Loucy (cell line): ENCODE data around the gene GABBR2.

ENCODE experiments used
- H2AFZ ChIP-seq: fragments of 200-600 bp; sonication (generic); 2 replicates; pipeline ENCODE4 v1.6.0; 2016; ENCODE audit warnings: antibody characterized with exemption, mild to moderate bottlenecking, low read length, moderate library complexity
- H3F3A ChIP-seq: fragments of 200-600 bp; 2 replicates; pipeline ENCODE4 v1.6.0; 2016; ENCODE audit warnings: antibody characterized with exemption, low read depth, mild to moderate bottlenecking
- H3K27me3 ChIP-seq: fragments of 200-600 bp; sonication (generic); 2 replicates; pipeline ENCODE4 v1.6.1; 2014; ENCODE audit warnings: low read length, mild to moderate bottlenecking; ENCODE audit not compliant: insufficient read depth, poor library complexity, severe bottlenecking
- H3K36me3 ChIP-seq: fragments of 200-600 bp; sonication (generic); 2 replicates; pipeline ENCODE4 v1.6.1; 2016; ENCODE audit warnings: low read length; ENCODE audit not compliant: insufficient read depth
- H3K4me1 ChIP-seq: fragments of 200-600 bp; sonication (generic); 2 replicates; pipeline ENCODE4 v1.5.1; 2014; ENCODE audit warnings: low read length, mild to moderate bottlenecking; ENCODE audit not compliant: insufficient read depth, poor library complexity, severe bottlenecking
- H3K4me2 ChIP-seq: fragments of 200-600 bp; sonication (generic); 2 replicates; pipeline ENCODE4 v1.6.0; 2014; ENCODE audit warnings: antibody characterized with exemption, low read length, low read depth, mild to moderate bottlenecking; ENCODE audit not compliant: poor library complexity, severe bottlenecking
- H3K4me3 ChIP-seq: fragments of 200-600 bp; sonication (generic); 2 replicates; pipeline ENCODE4 v1.5.1; 2014; ENCODE audit warnings: low read length, mild to moderate bottlenecking, mixed read lengths; ENCODE audit not compliant: poor library complexity, severe bottlenecking
- H3K79me2 ChIP-seq: fragments of 200-600 bp; sonication (generic); 2 replicates; pipeline ENCODE4 v1.6.1; 2014; ENCODE audit warnings: low read length; ENCODE audit not compliant: insufficient read depth
- H3K9ac ChIP-seq: fragments of 200-600 bp; sonication (generic); 2 replicates; pipeline ENCODE4 v1.6.0; 2014; ENCODE audit warnings: mild to moderate bottlenecking, low read depth, low read length, moderate library complexity; ENCODE audit not compliant: poor library complexity, severe bottlenecking
- H3K9me2 ChIP-seq: fragments of 200-600 bp; sonication (generic); replicated peaks from 2 replicates; pipeline ENCODE4 v1.6.1; 2016; ENCODE audit warnings: low read depth, low read length, mixed read lengths
- H3K9me3 ChIP-seq: fragments of 200-600 bp; sonication (generic); 2 replicates; pipeline ENCODE4 v1.6.1; 2014; ENCODE audit warnings: mild to moderate bottlenecking, antibody characterized with exemption, low read length, low read depth; ENCODE audit not compliant: insufficient read depth
- H4K20me1 ChIP-seq: fragments of 200-600 bp; sonication (generic); 2 replicates; pipeline ENCODE4 v1.6.0; 2014; ENCODE audit warnings: antibody characterized with exemption, low read length, mild to moderate bottlenecking; ENCODE audit not compliant: insufficient read depth, poor library complexity, severe bottlenecking
- CTCF ChIP-seq: fragments of 200-600 bp; sonication (generic); conservative IDR thresholded peaks from 2 replicates; pipeline ENCODE4 v1.5.1; 2014; ENCODE audit warnings: mild to moderate bottlenecking, antibody characterized with exemption, low read length
- EZH2phosphoT487 ChIP-seq: fragments of 200-600 bp; IDR thresholded peaks from 2 replicates; pipeline ENCODE4 v1.6.1; 2018; ENCODE audit warnings: antibody characterized with exemption, mild to moderate bottlenecking, moderate library complexity, borderline replicate concordance

Gene GABBR2

GRCh38 chr9:98709968-98710965, 1.5 kb upstream of the GABBR2 start:
- no peak overlapping the region for H3K9ac ChIP-seq
- no peaks in the 10 kb centered on the region for H3K27me3 ChIP-seq
- no peaks in the 10 kb centered on the region for H3K9me2 ChIP-seq
- H3K4me3 ChIP-seq: no peak overlapping the region
- H3K9me3 ChIP-seq: no peaks in the 10 kb centered on the region
- H3K36me3 ChIP-seq: no peaks in the 10 kb centered on the region
- no peak for TF ChIP-seq EZH2phosphoT487
- no peak for TF ChIP-seq CTCF
- no peaks in the 10 kb centered on the region for H3K4me1 ChIP-seq
- no peaks in the 10 kb centered on the region for H3K79me2 ChIP-seq
- H3K4me2 ChIP-seq: no peak overlapping the region
- H2AFZ ChIP-seq: no peak overlapping the region
- H4K20me1 ChIP-seq: no peaks in the 10 kb centered on the region
- no peaks in the 10 kb centered on the region for H3F3A ChIP-seq

DNA sequence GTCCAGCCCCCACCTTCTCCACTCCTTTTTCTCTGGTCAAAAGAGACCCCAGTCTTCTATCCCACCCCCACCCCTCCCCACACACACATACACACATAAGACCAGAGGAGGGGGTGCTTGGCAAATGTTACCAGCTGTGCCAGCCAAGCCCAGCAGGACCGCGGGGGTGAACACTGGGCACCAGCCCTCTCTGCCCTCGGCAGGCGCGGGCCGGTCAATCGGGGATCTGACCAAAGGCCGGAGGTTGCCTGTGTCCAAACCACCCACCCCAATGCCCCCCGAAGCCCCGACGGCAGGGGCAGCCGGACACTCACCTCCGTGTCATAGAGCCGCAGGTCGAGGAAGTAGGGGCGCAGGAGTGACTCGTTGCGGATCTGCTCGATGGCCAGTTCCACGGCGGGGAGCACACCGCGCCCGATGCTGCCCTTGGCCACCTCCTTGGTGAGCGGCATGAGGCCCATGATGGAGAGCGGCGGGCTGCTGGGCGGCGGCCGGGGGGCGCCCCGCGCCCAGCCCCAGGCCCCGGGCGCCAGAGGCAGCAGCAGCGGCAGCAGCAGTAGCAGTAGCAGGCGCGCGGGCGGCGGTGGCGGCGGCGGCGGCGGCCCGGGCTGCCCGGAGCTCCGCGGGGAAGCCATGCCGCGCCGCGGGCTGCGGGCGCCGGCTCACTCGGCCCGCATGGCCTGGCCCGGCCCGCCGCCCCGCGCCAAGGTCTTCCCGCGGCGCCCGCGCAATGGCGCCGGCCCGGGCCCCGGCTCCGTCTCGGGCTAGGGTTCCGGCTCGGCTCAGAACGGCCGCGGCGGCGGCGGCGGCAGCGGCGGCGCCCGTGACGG, 417 bp downstream of the GABBR2 start:
- H2AFZ ChIP-seq: no peak overlapping the region
- no peak overlapping the region for H3K4me3 ChIP-seq
- no peak overlapping the region for H3K9ac ChIP-seq
- H3K79me2 ChIP-seq: no peaks in the 10 kb centered on the region
- no peaks in the 10 kb centered on the region for H3K36me3 ChIP-seq
- TF ChIP-seq CTCF (no peak), EZH2phosphoT487 (no peak)
- H3K9me2 ChIP-seq: no peaks in the 10 kb centered on the region
- H3K9me3 ChIP-seq: no peaks in the 10 kb centered on the region
- no peaks in the 10 kb centered on the region for H3F3A ChIP-seq
- no peaks in the 10 kb centered on the region for H4K20me1 ChIP-seq
- no peak overlapping the region for H3K4me2 ChIP-seq
- H3K27me3 ChIP-seq: no peaks in the 10 kb centered on the region
- H3K4me1 ChIP-seq: no peaks in the 10 kb centered on the region

GRCh38 chr9:98707166-98708102, 1.3 kb downstream of the GABBR2 start:
- H3K4me3 ChIP-seq: no peak overlapping the region
- H3K9me2 ChIP-seq: no peaks in the 10 kb centered on the region
- H2AFZ ChIP-seq: no peak overlapping the region
- H3K4me1 ChIP-seq: no peaks in the 10 kb centered on the region
- no peaks in the 10 kb centered on the region for H4K20me1 ChIP-seq
- no peaks in the 10 kb centered on the region for H3F3A ChIP-seq
- H3K27me3 ChIP-seq: no peaks in the 10 kb centered on the region
- H3K79me2 ChIP-seq: no peaks in the 10 kb centered on the region
- TF ChIP-seq EZH2phosphoT487 (no peak), CTCF (no peak)
- H3K9ac ChIP-seq: no peak overlapping the region
- no peaks in the 10 kb centered on the region for H3K36me3 ChIP-seq
- H3K4me2 ChIP-seq: no peak overlapping the region
- H3K9me3 ChIP-seq: no peaks in the 10 kb centered on the region
